ENCODE data around the gene S100A1. TPM values are rescaled to one million over a fixed set of nuclear protein-coding genes. Genes with fewer than 3 reads are reported as not detected.

The S100A1 gene
- total and polyA plus RNA-seq, 2 experiments from 2014 or later = 7.6 TPM; not detected in 1

DNA sequence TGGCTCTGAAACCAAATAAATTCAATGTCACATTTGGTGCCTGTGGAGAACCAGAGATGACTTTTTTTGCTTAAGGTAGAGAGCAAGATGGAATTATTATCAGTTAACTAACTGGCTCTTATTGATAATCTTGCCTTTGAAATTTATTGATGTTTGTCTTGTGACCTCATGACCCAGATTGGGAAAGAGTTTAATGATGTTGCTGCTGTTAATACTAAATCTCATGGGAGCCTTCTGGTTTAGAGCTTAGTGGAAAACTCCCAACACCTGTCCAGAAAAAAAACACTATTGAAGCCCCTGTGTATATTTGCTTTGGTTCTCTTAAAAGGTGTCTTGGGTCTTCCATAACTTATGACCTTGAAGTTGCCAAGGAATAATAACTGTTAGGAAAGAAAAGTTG lies 15.6 kb downstream of the S100A1 start:
- H3K27ac ChIP-seq = peak overlapping the region; percentile 49

DNA sequence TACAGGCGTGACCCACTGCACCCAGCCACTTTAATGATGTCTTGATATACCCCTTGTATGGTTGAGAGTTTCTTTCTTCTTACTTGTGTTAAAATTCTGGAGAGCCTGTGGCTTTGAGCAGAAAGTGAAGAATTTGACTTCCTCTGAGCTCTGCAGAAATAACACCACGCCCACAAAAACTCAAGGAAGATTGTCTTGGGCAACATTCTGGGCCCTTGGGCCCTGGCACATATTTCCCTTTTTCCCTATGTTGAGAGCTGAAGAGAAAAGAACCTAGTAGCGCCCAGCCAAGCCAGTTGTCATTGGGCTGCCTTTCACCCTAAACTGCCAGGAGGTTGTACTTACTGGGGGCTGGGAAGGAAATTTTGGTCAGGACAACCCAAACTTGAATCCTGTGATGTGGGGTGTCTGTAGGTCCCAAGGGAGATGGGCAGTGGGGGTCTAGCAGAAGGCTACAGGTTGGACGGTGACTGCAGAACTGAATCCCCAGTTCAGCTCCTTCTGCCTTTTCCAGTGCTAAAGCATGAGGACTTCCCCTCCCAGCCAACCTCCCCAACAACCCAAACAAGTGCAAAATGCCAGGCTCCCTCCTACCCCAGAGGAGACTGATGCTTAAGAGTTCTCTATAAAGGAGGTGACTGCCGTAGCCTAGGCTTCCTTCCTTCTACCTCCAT lies 18.6 kb downstream of the S100A1 start:
- Histone ChIP-seq H3K36me3 (peaks cover 40% of the 10 kb centered on the region), H3K4me1 (ENCODE audit: low read depth) (no peaks in the 10 kb centered on the region), H3K27ac (peak overlapping the region; percentile 77), H3K27me3 (no peaks in the 10 kb centered on the region), H3K9me3 (ENCODE audit: low read depth) (no peaks in the 10 kb centered on the region), H3K4me3 (no peak overlapping the region)
- no peak for DNase-seq (ENCODE audit: low read depth in 1 of 2, low spot score in 1 of 2)
- TF ChIP-seq, protein P1, sequence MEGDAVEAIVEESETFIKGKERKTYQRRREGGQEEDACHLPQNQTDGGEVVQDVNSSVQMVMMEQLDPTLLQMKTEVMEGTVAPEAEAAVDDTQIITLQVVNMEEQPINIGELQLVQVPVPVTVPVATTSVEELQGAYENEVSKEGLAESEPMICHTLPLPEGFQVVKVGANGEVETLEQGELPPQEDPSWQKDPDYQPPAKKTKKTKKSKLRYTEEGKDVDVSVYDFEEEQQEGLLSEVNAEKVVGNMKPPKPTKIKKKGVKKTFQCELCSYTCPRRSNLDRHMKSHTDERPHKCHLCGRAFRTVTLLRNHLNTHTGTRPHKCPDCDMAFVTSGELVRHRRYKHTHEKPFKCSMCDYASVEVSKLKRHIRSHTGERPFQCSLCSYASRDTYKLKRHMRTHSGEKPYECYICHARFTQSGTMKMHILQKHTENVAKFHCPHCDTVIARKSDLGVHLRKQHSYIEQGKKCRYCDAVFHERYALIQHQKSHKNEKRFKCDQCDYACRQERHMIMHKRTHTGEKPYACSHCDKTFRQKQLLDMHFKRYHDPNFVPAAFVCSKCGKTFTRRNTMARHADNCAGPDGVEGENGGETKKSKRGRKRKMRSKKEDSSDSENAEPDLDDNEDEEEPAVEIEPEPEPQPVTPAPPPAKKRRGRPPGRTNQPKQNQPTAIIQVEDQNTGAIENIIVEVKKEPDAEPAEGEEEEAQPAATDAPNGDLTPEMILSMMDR (IDR thresholded peaks at IDR 0.05; ENCODE audit: low read depth, low read length) = no peak

More for the DNA sequence above, 15.6 kb downstream of the S100A1 start:
- TF ChIP-seq, protein P1 (IDR thresholded peaks at IDR 0.05; ENCODE audit: low read depth, low read length) = no peak
- no peaks in the 10 kb centered on the region for H3K27me3 ChIP-seq
- peaks cover 68% of the 10 kb centered on the region for H3K36me3 ChIP-seq
- no peak overlapping the region for H3K4me3 ChIP-seq
- DNase-seq (ENCODE audit: low read depth in 1 of 2, low spot score in 1 of 2) = no peak
- no peaks in the 10 kb centered on the region for H3K9me3 ChIP-seq (ENCODE audit: low read depth)
- no peaks in the 10 kb centered on the region for H3K4me1 ChIP-seq (ENCODE audit: low read depth)

DNA sequence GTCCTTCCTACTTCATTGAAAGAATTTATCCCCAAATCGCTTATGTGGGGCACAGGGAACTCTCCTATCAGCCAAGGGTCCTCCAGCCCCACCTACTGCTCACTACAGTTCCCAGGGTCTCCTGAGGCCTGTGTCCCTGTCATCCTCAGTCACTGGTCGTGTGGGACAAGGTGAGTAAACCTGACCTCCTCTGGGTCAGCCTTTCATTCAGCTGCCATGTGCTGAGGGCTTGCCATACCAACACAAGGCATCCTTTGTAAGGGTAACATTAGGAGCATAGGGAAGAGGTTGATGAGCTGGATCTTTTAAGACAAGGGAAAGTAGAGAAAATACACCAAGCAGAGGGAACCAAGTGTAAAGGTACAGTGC lies 19.1 kb downstream of the S100A1 start:
- TF ChIP-seq, protein P1 (IDR thresholded peaks at IDR 0.05; ENCODE audit: low read depth, low read length) = no peak
- Histone ChIP-seq H3K27ac (peak overlapping the region; percentile 77), H3K36me3 (peaks cover 34% of the 10 kb centered on the region), H3K4me1 (ENCODE audit: low read depth) (no peaks in the 10 kb centered on the region), H3K27me3 (no peaks in the 10 kb centered on the region), H3K4me3 (no peak overlapping the region), H3K9me3 (ENCODE audit: low read depth) (no peaks in the 10 kb centered on the region)
- no peak for DNase-seq (ENCODE audit: low read depth in 1 of 2, low spot score in 1 of 2)

DNA sequence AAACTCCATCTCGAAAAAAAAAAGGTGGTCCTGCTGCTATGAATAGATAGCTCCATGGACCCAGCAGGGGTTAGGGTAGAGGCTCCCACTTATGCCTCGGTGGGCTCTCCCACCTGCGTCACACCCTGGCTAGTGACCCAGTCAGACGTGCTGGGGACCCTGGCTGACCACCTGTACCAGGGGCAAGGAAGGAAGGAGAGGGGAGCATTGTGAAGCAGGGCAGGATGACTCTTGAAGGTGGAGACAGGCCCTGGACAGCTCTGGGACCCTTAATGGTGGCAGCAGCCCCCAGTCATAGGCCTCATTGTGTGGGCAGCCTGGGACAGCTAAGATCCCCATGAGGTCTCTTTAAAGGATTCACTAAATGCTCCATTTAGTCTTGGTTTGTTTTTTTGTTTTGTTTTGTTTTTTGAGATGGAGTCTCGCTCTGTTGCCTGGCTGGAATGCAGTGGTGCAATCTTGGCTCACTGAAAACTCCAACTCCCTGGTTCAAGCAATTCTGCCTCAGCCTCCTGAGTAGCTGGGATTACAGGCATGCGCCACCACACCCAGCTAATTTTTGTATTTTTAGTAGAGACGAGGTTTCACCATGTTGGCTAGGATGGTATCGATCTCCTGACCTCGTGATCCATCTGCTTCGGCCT lies 19.9 kb downstream of the S100A1 start:
- H3K36me3 ChIP-seq = peaks cover 27% of the 10 kb centered on the region
- H3K9me3 ChIP-seq (ENCODE audit: low read depth) = no peaks in the 10 kb centered on the region
- H3K4me3 ChIP-seq = no peak overlapping the region
- no peaks in the 10 kb centered on the region for H3K4me1 ChIP-seq (ENCODE audit: low read depth)
- no peaks in the 10 kb centered on the region for H3K27me3 ChIP-seq
- DNase-seq (ENCODE audit: low read depth in 1 of 2, low spot score in 1 of 2) = no peak
- TF ChIP-seq, protein P1 (IDR thresholded peaks at IDR 0.05; ENCODE audit: low read depth, low read length) = no peak
- peak overlapping the region; percentile 77 for H3K27ac ChIP-seq

DNA sequence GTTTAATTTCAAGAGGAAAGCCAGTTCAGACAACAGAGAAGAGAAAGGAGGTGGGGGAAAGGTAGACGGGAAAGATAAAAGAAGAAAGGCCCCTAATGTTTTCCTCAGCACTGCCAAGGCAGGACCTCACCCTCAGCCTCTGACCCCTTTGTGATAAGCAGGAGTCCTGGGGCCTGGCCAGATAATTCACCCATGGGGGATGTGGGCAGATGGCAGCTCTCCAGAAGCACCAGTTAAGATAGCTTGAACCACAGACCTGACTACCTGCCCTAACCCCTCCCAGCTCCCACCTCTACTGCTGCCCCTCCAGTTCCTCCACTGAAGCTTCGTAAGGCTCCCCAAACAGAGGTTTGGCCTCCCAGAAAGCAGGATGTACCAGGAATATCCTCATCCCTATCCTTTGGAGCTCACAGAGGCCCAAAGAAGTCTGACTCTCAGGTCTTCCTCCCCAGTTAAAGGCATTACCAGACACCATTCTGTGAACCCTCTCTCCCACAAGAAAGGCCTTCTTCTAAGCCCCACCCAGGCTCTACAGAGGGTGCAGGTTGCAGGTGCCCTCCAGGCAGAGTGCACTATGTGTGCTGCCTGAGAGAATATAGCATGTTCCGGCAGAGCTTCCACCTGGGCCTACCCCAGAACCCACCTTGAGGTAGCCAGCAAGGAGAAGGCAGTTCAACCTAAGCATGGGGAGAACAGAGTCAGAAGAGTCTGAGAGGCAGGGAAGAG lies 21.1 kb downstream of the S100A1 start:
- Histone ChIP-seq H3K9me3 (ENCODE audit: low read depth) (no peaks in the 10 kb centered on the region), H3K4me3 (no peak overlapping the region), H3K27me3 (no peaks in the 10 kb centered on the region), H3K27ac (peak overlapping the region; percentile 77), H3K4me1 (ENCODE audit: low read depth) (no peaks in the 10 kb centered on the region), H3K36me3 (peaks cover 16% of the 10 kb centered on the region)
- DNase-seq (ENCODE audit: low read depth in 1 of 2, low spot score in 1 of 2) = no peak
- TF ChIP-seq, protein P1 (IDR thresholded peaks at IDR 0.05; ENCODE audit: low read depth, low read length) = no peak

Data from cardiac muscle cell (in vitro differentiated cells and primary cell).